Measurements from ENCODE around the gene NUDT21.
"Not testable (repeated sequence)": the region's sequence is repeated elsewhere in the genome, so short reads cannot be mapped to it uniquely, and the experiment has no call there.

NUDT21 gene

GRCh38 chr16:56387396-56387795 lies 63.7 kb downstream of the NUDT21 start:
- no peak for DNase-seq (ENCODE audit: insufficient read length)
- FAIRE-seq: no peak
- TF ChIP-seq POLR2AphosphoS5 (IDR thresholded peaks at IDR 0.05; ENCODE audit: low read depth, low read length) (no peak), POLR2A (IDR thresholded peaks at IDR 0.05; ENCODE audit: low read depth, low read length) (no peak), TAF1 (IDR thresholded peaks at IDR 0.05; ENCODE audit: borderline replicate concordance, low read depth, low read length) (no peak)

DNA sequence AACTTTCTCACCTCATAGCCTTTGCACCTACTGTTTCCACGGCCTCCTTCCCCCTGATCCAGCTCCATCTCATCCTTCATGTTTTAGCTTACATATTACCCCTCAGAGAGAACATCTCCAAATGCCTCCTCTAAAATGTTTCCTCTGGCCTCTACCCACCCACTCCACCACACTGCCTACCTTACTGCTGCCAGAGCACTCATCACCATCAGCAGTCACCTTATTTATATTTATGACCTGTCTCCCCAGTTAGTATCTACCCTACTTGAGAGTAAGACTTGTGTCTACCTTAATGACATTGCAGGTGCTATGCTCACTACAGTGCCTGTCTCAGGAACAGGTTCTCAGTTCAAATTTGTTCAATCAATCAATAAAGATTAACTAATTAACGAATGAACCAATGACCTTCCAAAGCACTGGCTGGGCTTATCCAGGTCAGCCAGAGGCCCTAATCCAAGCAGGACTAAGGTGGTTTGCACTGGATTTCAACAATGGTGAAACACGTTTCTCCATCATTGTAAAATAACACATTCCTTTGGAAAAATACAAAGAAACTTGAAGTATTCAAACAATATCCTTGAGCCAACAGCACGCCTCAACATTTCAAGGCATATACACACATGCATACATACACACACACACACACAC lies 66.9 kb downstream of the NUDT21 start:
- FAIRE-seq (no peak), DNase-seq (ENCODE audit: insufficient read length) (no peak)
- no peak for TF ChIP-seq TAF1 (IDR thresholded peaks at IDR 0.05; ENCODE audit: borderline replicate concordance, low read depth, low read length)
- no peak for TF ChIP-seq POLR2AphosphoS5 (IDR thresholded peaks at IDR 0.05; ENCODE audit: low read depth, low read length)
- no peak for TF ChIP-seq POLR2A (IDR thresholded peaks at IDR 0.05; ENCODE audit: low read depth, low read length)

DNA sequence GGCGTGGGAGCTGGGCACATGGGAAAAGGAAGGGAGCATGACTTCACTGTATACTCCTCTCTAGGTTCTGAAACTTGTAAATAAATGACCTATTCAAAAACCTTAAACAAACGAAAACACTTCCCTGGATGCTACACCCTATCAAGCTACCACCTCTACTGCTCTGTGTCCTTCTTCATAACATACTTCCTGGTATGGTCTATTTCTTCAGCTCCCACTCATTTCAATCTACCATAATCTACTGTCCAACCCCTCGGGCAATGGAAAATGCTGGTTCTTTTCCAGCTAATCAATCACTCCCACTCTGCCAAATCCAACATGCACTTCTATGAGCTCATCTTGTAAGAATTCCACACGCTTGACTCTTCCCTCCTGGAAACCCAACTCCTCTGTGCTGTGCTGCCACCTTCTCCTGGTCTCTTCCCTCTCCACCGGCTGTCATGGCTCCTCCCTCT lies 68.2 kb downstream of the NUDT21 start:
- no peak for DNase-seq (ENCODE audit: insufficient read length)
- FAIRE-seq: no peak
- TF ChIP-seq POLR2A (IDR thresholded peaks at IDR 0.05; ENCODE audit: low read depth, low read length): no peak
- no peak for TF ChIP-seq POLR2AphosphoS5 (IDR thresholded peaks at IDR 0.05; ENCODE audit: low read depth, low read length)
- TF ChIP-seq TAF1 (IDR thresholded peaks at IDR 0.05; ENCODE audit: borderline replicate concordance, low read depth, low read length): no peak

DNA sequence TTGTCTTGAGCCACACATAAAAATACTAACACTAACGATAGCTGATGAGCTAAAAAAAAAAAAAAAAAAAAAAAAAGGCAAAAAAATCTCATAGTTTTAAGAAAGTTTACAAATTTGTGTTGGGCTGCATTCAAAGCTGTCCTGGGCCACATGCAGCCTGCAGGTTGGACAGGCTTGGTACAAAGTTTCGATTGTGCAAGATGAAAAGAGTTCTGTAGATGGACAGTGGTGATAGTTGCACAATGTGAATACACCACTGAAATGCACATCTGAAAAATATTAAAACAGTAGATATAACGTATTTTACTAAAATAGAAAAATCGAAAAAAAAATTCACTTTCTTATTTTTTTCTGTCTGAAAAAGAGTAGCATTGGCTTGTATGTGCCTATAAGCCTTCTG lies 68.7 kb downstream of the NUDT21 start:
- FAIRE-seq (no peak), DNase-seq (ENCODE audit: insufficient read length) (no peak)
- TF ChIP-seq POLR2AphosphoS5 (IDR thresholded peaks at IDR 0.05; ENCODE audit: low read depth, low read length) (no peak), TAF1 (IDR thresholded peaks at IDR 0.05; ENCODE audit: borderline replicate concordance, low read depth, low read length) (no peak), POLR2A (IDR thresholded peaks at IDR 0.05; ENCODE audit: low read depth, low read length) (no peak)

- not testable (repeated sequence) for FAIRE-seq
These were observed 70.2 kb downstream of the NUDT21 start for GRCh38 chr16:56380778-56381485.

More at GRCh38 chr16:56380778-56381485, 70.2 kb downstream of the NUDT21 start:
- not testable (repeated sequence) for DNase-seq (ENCODE audit: insufficient read length)

Measured in GM12892 (cell line).